Measurements from ENCODE around the gene GPHN. TPM values are rescaled to one million over a fixed set of nuclear protein-coding genes. Genes with fewer than 3 reads are reported as not detected.

The GPHN gene
- total RNA-seq, 1 experiment from 2014 or later, result 23.4 TPM

- POLR2A ChIA-PET (ENCODE audit: unreplicated experiment), result interaction anchor here (0.5 kb wide), 1 partner anchor 50 kb away, joined by 3 read pairs; no protein-coding TSS in a partner anchor
- CTCF ChIA-PET, result interaction anchor here (0.5 to 1.4 kb wide), 7 partner anchors 42 to 902 kb away, joined by 3 to 15 read pairs (median 4); no protein-coding TSS in a partner anchor
- intact Hi-C loops (cut with micrococcal nuclease), result loop anchor here (5.0 kb wide), 1 partner anchor 95 kb away; no protein-coding TSS in a partner anchor
- Histone ChIP-seq H3K27ac (ENCODE audit: low read length) (peak overlapping the region; percentile 78), H3K79me2 (ENCODE audit: low read length) (peaks cover 49% of the 10 kb centered on the region), H3K9me2 (replicated peaks; ENCODE audit: low read length) (no peaks in the 10 kb centered on the region), H3K4me2 (ENCODE audit: low read length) (peak overlapping the region; percentile 91), H3F3A (ENCODE audit: low read length, unreplicated experiment) (no peaks in the 10 kb centered on the region), H3K27me3 (ENCODE audit: low read length) (no peaks in the 10 kb centered on the region), H3K9ac (ENCODE audit: low read length) (peak overlapping the region; percentile 82), H3K36me3 (ENCODE audit: low read depth, low read length) (no peaks in the 10 kb centered on the region), H3K4me1 (ENCODE audit: insufficient read depth, low read length) (peaks cover 22% of the 10 kb centered on the region), H4K20me1 (ENCODE audit: low read length) (peaks cover 34% of the 10 kb centered on the region), H3K4me3 (ENCODE audit: low read length) (peak overlapping the region; percentile 95), H3K9me3 (ENCODE audit: low read length) (no peaks in the 10 kb centered on the region), H2AFZ (ENCODE audit: low read length) (peak overlapping the region; percentile 84)
- TF ChIP-seq EZH2 (IDR thresholded peaks at IDR 0.05; ENCODE audit: low read length, unreplicated experiment), result no peak
- TF ChIP-seq EZH2phosphoT487 (IDR thresholded peaks at IDR 0.05; ENCODE audit: borderline replicate concordance, low read length), result no peak
- TF ChIP-seq CTCF (conservative IDR thresholded peaks at IDR 0.05; ENCODE audit: low read depth, low read length), result no peak
- peak; percentile 44 for ATAC-seq
- BruUV-seq (replicated peaks), result TSS peak; percentile 78
- peak; percentile 55 for DNase-seq
Observed at GRCh38 chr14:66507181-66507721, 696 bp upstream of the GPHN start.

- ChIA-PET POLR2A (ENCODE audit: unreplicated experiment) (interaction anchor here (0.6 to 0.9 kb wide), 3 partner anchors 326 to 1407 kb away, joined by 4 read pairs; partner anchors contain the start of gene MAX), CTCF (interaction anchor here (0.7 to 1.3 kb wide), 3 partner anchors 41 to 366 kb away, joined by 3 to 15 read pairs (median 9); no protein-coding TSS in a partner anchor)
- intact Hi-C loops (cut with micrococcal nuclease), result loop anchor here (1.0 to 5.0 kb wide), 4 partner anchors 94 to 852 kb away; partner anchors contain the start of genes EIF2S1 and PALS1
- Histone ChIP-seq H3K27me3 (ENCODE audit: low read length) (no peaks in the 10 kb centered on the region), H2AFZ (ENCODE audit: low read length) (peak overlapping the region; percentile 80), H3K9ac (ENCODE audit: low read length) (peak overlapping the region; percentile 82), H3F3A (ENCODE audit: low read length, unreplicated experiment) (no peaks in the 10 kb centered on the region), H3K9me3 (ENCODE audit: low read length) (no peaks in the 10 kb centered on the region), H3K4me3 (ENCODE audit: low read length) (peak overlapping the region; percentile 95), H3K27ac (ENCODE audit: low read length) (peak overlapping the region; percentile 78), H3K9me2 (replicated peaks; ENCODE audit: low read length) (no peaks in the 10 kb centered on the region), H3K36me3 (ENCODE audit: low read depth, low read length) (no peaks in the 10 kb centered on the region), H3K4me2 (ENCODE audit: low read length) (peak overlapping the region; percentile 91), H3K4me1 (ENCODE audit: insufficient read depth, low read length) (peaks cover 26% of the 10 kb centered on the region), H4K20me1 (ENCODE audit: low read length) (peaks cover 46% of the 10 kb centered on the region), H3K79me2 (ENCODE audit: low read length) (peaks cover 61% of the 10 kb centered on the region)
- no TSS peak for BruUV-seq (replicated peaks)
- no peak for DNase-seq
- TF ChIP-seq CTCF (conservative IDR thresholded peaks at IDR 0.05; ENCODE audit: low read depth, low read length), result no peak
- no peak for TF ChIP-seq EZH2phosphoT487 (IDR thresholded peaks at IDR 0.05; ENCODE audit: borderline replicate concordance, low read length)
- no peak for TF ChIP-seq EZH2 (IDR thresholded peaks at IDR 0.05; ENCODE audit: low read length, unreplicated experiment)
- ATAC-seq, result no peak
Observed at GRCh38 chr14:66508547-66508845, 549 bp downstream of the GPHN start.

All from PC-3 (cell line).